GM19467 (cell line): ENCODE results near the gene RAPGEF2.

Experiments
- ATAC-seq: cut with Tn5 transposase; IDR thresholded peaks from one replicate; pipeline ENCODE4 v1.9.1; 2021; ENCODE audit warnings: mild to moderate bottlenecking, moderate library complexity; ENCODE audit not compliant: unreplicated experiment

RAPGEF2 gene

GRCh38 chr4:159396151-159396550 lies 293.3 kb downstream of the RAPGEF2 start:
- no peak for ATAC-seq

GRCh38 chr4:159398236-159398638 lies 295.4 kb downstream of the RAPGEF2 start:
- no peak for ATAC-seq

- ATAC-seq: no peak
Observed at GRCh38 chr4:159400558-159401225, 297.8 kb downstream of the RAPGEF2 start.

- ATAC-seq: no peak
Observed at GRCh38 chr4:159401226-159401712, 298.4 kb downstream of the RAPGEF2 start.

- ATAC-seq: no peak
Observed at GRCh38 chr4:159401791-159402380, 299.0 kb downstream of the RAPGEF2 start.
